H1 (cell line): ENCODE data around the gene SLC7A8. TPM values are rescaled to one million over a fixed set of nuclear protein-coding genes. Genes with fewer than 3 reads are reported as not detected.
A peak's percentile ranks its signal among the peaks of the same experiment; 100 is the strongest.

Experiments
- EZH2 ChIP-seq: fragments of 200-600 bp; sonication (generic); IDR thresholded peaks from 2 replicates; pipeline ENCODE4 v1.7.1; 2012; ENCODE audit warnings: low read depth, mild to moderate bottlenecking, moderate library complexity, low read length, inconsistent platforms; ENCODE audit not compliant: severe bottlenecking
- FOSL1 ChIP-seq: IDR thresholded peaks from 2 replicates; pipeline ENCODE4 v1.6.1; 2011; ENCODE audit warnings: mild to moderate bottlenecking, low read depth, low read length, moderate library complexity; ENCODE audit not compliant: insufficient read depth
- HDAC2 ChIP-seq, 2 experiments: fragments of 300-600 bp in 1 of 2; sonication (generic) in 1 of 2; IDR thresholded peaks; 2 replicates each; pipeline ENCODE4 v1.6.1; 2011 to 2012; ENCODE audit warnings: low read depth in 2 of 2, low read length in 2 of 2, mild to moderate bottlenecking in 2 of 2, moderate library complexity in 2 of 2, borderline replicate concordance in 1 of 2, inconsistent platforms in 1 of 2
- RNF2 ChIP-seq: fragments of 200-900, 300-1000 bp; sonication (generic); IDR thresholded peaks from 2 replicates; pipeline ENCODE4 v1.7.1; 2016; ENCODE audit warnings: borderline replicate concordance, low read depth, mild to moderate bottlenecking, antibody characterized with exemption, low read length; ENCODE audit not compliant: poor library complexity, severe bottlenecking; ENCODE audit errors: missing control alignments
- TAF7 ChIP-seq: optimal IDR thresholded peaks from 2 replicates; pipeline ENCODE3; 2011; ENCODE audit warnings: low read depth, mild to moderate bottlenecking, inconsistent platforms, low read length, moderate library complexity, borderline replicate concordance
- polyA plus RNA-seq, 7 experiments: library from polyadenylated mRNA; depleted of rRNA in 3 of 7; stranded (reverse) in 5 of 7; unstranded in 2 of 7; fragments of >200 nt in 5 of 7; fragments of 200-250 nt in 2 of 7; gene quantifications; 1 replicate in 5 of 7; 2 replicates in 1 of 7; 4 replicates in 1 of 7; pipeline versions ENCODE4 v1.2.1 to v1.2.3, GENCODE V29; 2011 to 2013; ENCODE audit warnings: missing spikeins in 2 of 7, mixed read lengths in 2 of 7
- total RNA-seq: library from RNA; stranded (reverse); fragmentation: NEBNext Ultra II Directional; extraction: Animal tissue kit (Norgen Biotek cat#: 25700); gene quantifications from 2 replicates; pipeline ENCODE4 v1.2.1, GENCODE V29; 2021

Gene SLC7A8
- total and polyA plus RNA-seq, 2 of the 8 experiments (the other 6 are each of a cell fraction or from before 2014, with no cell fraction given), result 182 to 204 TPM

DNA sequence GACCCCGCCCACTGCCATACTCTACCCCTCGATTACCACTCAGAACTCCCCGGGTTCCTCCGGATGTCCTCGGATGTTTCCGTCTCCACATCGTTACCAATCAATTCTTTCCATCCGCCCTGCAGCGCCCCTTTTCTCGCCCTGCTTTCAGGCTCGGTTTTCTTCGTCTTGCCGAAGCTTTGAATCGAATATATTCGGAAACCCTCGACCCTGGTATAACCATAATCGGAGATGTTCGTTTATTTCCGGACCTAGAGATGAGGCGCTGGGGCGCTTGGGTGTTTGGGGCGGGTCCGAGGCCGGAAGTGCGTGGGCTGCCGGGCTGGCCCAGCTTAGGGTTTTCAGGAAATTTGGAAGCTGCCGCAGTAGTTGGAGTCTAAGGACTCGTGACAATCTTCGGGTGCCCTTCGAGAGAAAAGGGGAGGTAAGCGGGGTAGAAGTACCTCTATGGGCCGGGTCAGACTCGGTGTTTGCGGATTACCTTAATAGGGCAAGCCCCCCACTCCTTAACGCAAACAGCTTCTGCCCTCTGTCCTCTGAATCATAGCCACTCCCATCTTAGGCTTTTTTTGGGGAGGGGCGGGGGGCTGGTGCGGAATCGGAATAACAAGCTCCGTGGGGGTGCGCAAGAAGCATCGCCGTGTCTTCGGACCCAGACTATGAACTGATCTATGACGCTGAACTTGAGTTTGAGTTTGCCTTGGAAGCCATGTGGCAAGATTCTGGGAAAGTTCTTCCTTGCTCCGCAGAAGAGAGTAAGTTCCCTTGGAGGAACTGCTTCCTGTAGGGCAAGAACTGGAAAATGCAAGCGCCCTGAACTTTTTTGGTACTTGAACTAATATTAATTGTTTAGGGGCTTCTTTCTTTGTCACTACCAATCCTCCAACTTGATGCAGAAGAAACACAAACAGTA lies 88.0 kb downstream of the SLC7A8 start, which contains the start of gene C14orf119 (continued):
- TF ChIP-seq FOSL1 (no peak), HDAC2 (IDR thresholded peaks at IDR 0.05; ENCODE audit: borderline replicate concordance in 1 of 2, low read depth in 2 of 2, low read length in 2 of 2) (no peak), TAF7 (peak; percentile 75), RNF2 (no peak), EZH2 (no peak)
